Activated CD4-positive, alpha-beta memory T cell treated with anti-CD3 and anti-CD28 coated beads for 36 hours (primary cell): Measurements from ENCODE around the gene BRD8. TPM values are rescaled to one million over a fixed set of nuclear protein-coding genes. Genes with fewer than 3 reads are reported as not detected.

Source experiments
- CTCF ChIA-PET: fragments of 350-600 bp; sonication (Branson Sonifier 250); formaldehyde crosslinking; loops from one replicate; lab custom pipeline; 2021; ENCODE audit warnings: antibody characterized with exemption, inconsistent platforms; lab: Charles Lee
- POLR2A ChIA-PET: fragments of 350-600 bp; sonication (Branson Sonifier 250); formaldehyde crosslinking; loops from one replicate; lab custom pipeline; 2021; ENCODE audit warnings: antibody characterized with exemption; lab: Charles Lee
- DNase-seq: peaks from one replicate; pipeline ENCODE4 v3.0.0-alpha.2; 2020
- H3K27ac Mint-ChIP-seq: one replicate; pipeline ENCODE4 v1.8.0; 2021; ENCODE audit warnings: mixed read lengths
- H3K27me3 Mint-ChIP-seq: one replicate; pipeline ENCODE4 v1.8.0; 2021; ENCODE audit warnings: mixed read lengths
- H3K36me3 Mint-ChIP-seq: one replicate; pipeline ENCODE4 v1.8.0; 2021; ENCODE audit warnings: mixed read lengths
- H3K4me1 Mint-ChIP-seq: one replicate; pipeline ENCODE4 v1.8.0; 2021; ENCODE audit warnings: low read depth, mixed read lengths
- H3K4me3 Mint-ChIP-seq: one replicate; pipeline ENCODE4 v1.8.0; 2021; ENCODE audit warnings: mild to moderate bottlenecking, mixed read lengths
- H3K9me3 Mint-ChIP-seq: one replicate; pipeline ENCODE4 v1.8.0; 2021; ENCODE audit warnings: mixed read lengths
- intact Hi-C: fragments of 100-400 bp; cut with micrococcal nuclease; formaldehyde crosslinking; loops from one replicate; pipeline ENCODE4 v1.15.1; 2023
- total RNA-seq, 2 experiments: library from RNA; stranded (reverse); gene quantifications; one replicate each; pipeline ENCODE4 v1.2.3, GENCODE V29; 2021

Gene BRD8
- total RNA-seq, 2 experiments from 2014 or later = 62.9 to 65.8 TPM

GRCh38 chr5:138129347-138129746 is 49.1 kb downstream of the BRD8 start:
- H3K27ac Mint-ChIP-seq = no peak overlapping the region
- H3K27me3 Mint-ChIP-seq = peaks cover 5% of the 10 kb centered on the region
- CTCF ChIA-PET = interaction anchor here (0.7 to 2.9 kb wide), 5 partner anchors 46 to 728 kb away, joined by 3 to 25 read pairs (median 4); no protein-coding TSS in a partner anchor
- intact Hi-C loops = no loop called here
- peaks cover 2% of the 10 kb centered on the region for H3K4me1 Mint-ChIP-seq
- H3K9me3 Mint-ChIP-seq = no peaks in the 10 kb centered on the region
- no peaks in the 10 kb centered on the region for H3K36me3 Mint-ChIP-seq
- DNase-seq = no peak
- POLR2A ChIA-PET = no interaction called here
- H3K4me3 Mint-ChIP-seq = no peak overlapping the region

GRCh38 chr5:138128334-138128733 is 50.1 kb downstream of the BRD8 start:
- POLR2A ChIA-PET = no interaction called here
- no peak overlapping the region for H3K27ac Mint-ChIP-seq

GRCh38 chr5:138115254-138115653 is 63.2 kb downstream of the BRD8 start:
- no peaks in the 10 kb centered on the region for H3K36me3 Mint-ChIP-seq
- no peaks in the 10 kb centered on the region for H3K9me3 Mint-ChIP-seq
- no peaks in the 10 kb centered on the region for H3K4me1 Mint-ChIP-seq
- POLR2A ChIA-PET = no interaction called here
- no peak overlapping the region for H3K4me3 Mint-ChIP-seq
- intact Hi-C loops = no loop called here
- CTCF ChIA-PET = no interaction called here
- H3K27ac Mint-ChIP-seq = no peak overlapping the region
- no peaks in the 10 kb centered on the region for H3K27me3 Mint-ChIP-seq
- DNase-seq = no peak

More at GRCh38 chr5:138128334-138128733, 50.1 kb downstream of the BRD8 start:
- no peak for DNase-seq
- H3K36me3 Mint-ChIP-seq = no peaks in the 10 kb centered on the region
- peaks cover 2% of the 10 kb centered on the region for H3K4me1 Mint-ChIP-seq
- peaks cover 3% of the 10 kb centered on the region for H3K27me3 Mint-ChIP-seq
- H3K9me3 Mint-ChIP-seq = no peaks in the 10 kb centered on the region
- CTCF ChIA-PET = interaction anchor here (1.0 to 2.9 kb wide), 3 partner anchors 47 to 499 kb away, joined by 3 to 25 read pairs (median 4); no protein-coding TSS in a partner anchor
- H3K4me3 Mint-ChIP-seq = no peak overlapping the region
- intact Hi-C loops = no loop called here

GRCh38 chr5:138111937-138112336 is 66.5 kb downstream of the BRD8 start:
- Mint-ChIP-seq H3K4me1 (no peaks in the 10 kb centered on the region), H3K36me3 (no peaks in the 10 kb centered on the region), H3K4me3 (no peak overlapping the region), H3K9me3 (no peaks in the 10 kb centered on the region), H3K27me3 (no peaks in the 10 kb centered on the region), H3K27ac (no peak overlapping the region)
- intact Hi-C loops = no loop called here
- ChIA-PET POLR2A (no interaction called here), CTCF (no interaction called here)
- DNase-seq = no peak

GRCh38 chr5:138111181-138111580 is 67.2 kb downstream of the BRD8 start:
- intact Hi-C loops = no loop called here
- H3K27ac Mint-ChIP-seq = no peak overlapping the region
- POLR2A ChIA-PET = no interaction called here
- no peak for DNase-seq
- H3K27me3 Mint-ChIP-seq = no peaks in the 10 kb centered on the region
- CTCF ChIA-PET = interaction anchor here (1.6 kb wide), 1 partner anchor 8 kb away, joined by 3 read pairs; no protein-coding TSS in a partner anchor
- no peaks in the 10 kb centered on the region for H3K4me1 Mint-ChIP-seq
- H3K36me3 Mint-ChIP-seq = no peaks in the 10 kb centered on the region
- no peaks in the 10 kb centered on the region for H3K9me3 Mint-ChIP-seq
- no peak overlapping the region for H3K4me3 Mint-ChIP-seq

GRCh38 chr5:138110266-138110963 is 68.0 kb downstream of the BRD8 start:
- ChIA-PET CTCF (interaction anchor here (1.6 kb wide), 1 partner anchor 8 kb away, joined by 3 read pairs; no protein-coding TSS in a partner anchor), POLR2A (no interaction called here)
- no peaks in the 10 kb centered on the region for H3K36me3 Mint-ChIP-seq
- H3K27me3 Mint-ChIP-seq = no peaks in the 10 kb centered on the region
- intact Hi-C loops = no loop called here
- H3K4me1 Mint-ChIP-seq = no peaks in the 10 kb centered on the region
- no peak for DNase-seq
- H3K9me3 Mint-ChIP-seq = no peaks in the 10 kb centered on the region
- H3K4me3 Mint-ChIP-seq = no peak overlapping the region
- H3K27ac Mint-ChIP-seq = no peak overlapping the region

- H3K9me3 Mint-ChIP-seq = no peaks in the 10 kb centered on the region
- no peak overlapping the region for H3K4me3 Mint-ChIP-seq
- ChIA-PET CTCF (interaction anchor here (1.6 kb wide), 1 partner anchor 9 kb away, joined by 3 read pairs; no protein-coding TSS in a partner anchor), POLR2A (no interaction called here)
- intact Hi-C loops = no loop called here
- H3K27me3 Mint-ChIP-seq = no peaks in the 10 kb centered on the region
- no peaks in the 10 kb centered on the region for H3K4me1 Mint-ChIP-seq
- no peak for DNase-seq
- H3K36me3 Mint-ChIP-seq = no peaks in the 10 kb centered on the region
- no peak overlapping the region for H3K27ac Mint-ChIP-seq
These were observed 68.8 kb downstream of the BRD8 start for GRCh38 chr5:138109463-138110265.

- POLR2A ChIA-PET = no interaction called here
- no peaks in the 10 kb centered on the region for H3K4me1 Mint-ChIP-seq
These were observed 71.2 kb downstream of the BRD8 start for GRCh38 chr5:138107213-138107612.

GRCh38 chr5:138105709-138106108 is 72.7 kb downstream of the BRD8 start:
- CTCF ChIA-PET = no interaction called here
- Mint-ChIP-seq H3K27me3 (no peaks in the 10 kb centered on the region), H3K36me3 (no peaks in the 10 kb centered on the region), H3K4me3 (no peak overlapping the region), H3K27ac (no peak overlapping the region), H3K9me3 (no peaks in the 10 kb centered on the region), H3K4me1 (no peaks in the 10 kb centered on the region)
- intact Hi-C loops = no loop called here
- DNase-seq = no peak
- POLR2A ChIA-PET = no interaction called here

More at GRCh38 chr5:138107213-138107612, 71.2 kb downstream of the BRD8 start:
- Mint-ChIP-seq H3K27me3 (no peaks in the 10 kb centered on the region), H3K4me3 (no peak overlapping the region), H3K36me3 (no peaks in the 10 kb centered on the region), H3K9me3 (no peaks in the 10 kb centered on the region), H3K27ac (no peak overlapping the region)
- no peak for DNase-seq
- CTCF ChIA-PET = interaction anchor here (0.7 to 1.2 kb wide), 2 partner anchors 14 to 26 kb away, joined by 3 read pairs; no protein-coding TSS in a partner anchor
- intact Hi-C loops = no loop called here

GRCh38 chr5:138103319-138103637 is 75.2 kb downstream of the BRD8 start:
- Mint-ChIP-seq H3K9me3 (no peaks in the 10 kb centered on the region), H3K27ac (no peak overlapping the region), H3K4me3 (no peak overlapping the region), H3K27me3 (peaks cover 5% of the 10 kb centered on the region), H3K36me3 (no peaks in the 10 kb centered on the region), H3K4me1 (no peaks in the 10 kb centered on the region)
- intact Hi-C loops = no loop called here
- POLR2A ChIA-PET = no interaction called here
- CTCF ChIA-PET = interaction anchor here (0.6 to 1.7 kb wide), 2 partner anchors 26 to 35 kb away, joined by 3 to 6 read pairs; no protein-coding TSS in a partner anchor
- no peak for DNase-seq

GRCh38 chr5:138102454-138103318 is 75.7 kb downstream of the BRD8 start:
- ChIA-PET CTCF (interaction anchor here (0.6 to 1.7 kb wide), 4 partner anchors 25 to 35 kb away, joined by 3 to 6 read pairs (median 4); no protein-coding TSS in a partner anchor), POLR2A (no interaction called here)
- Mint-ChIP-seq H3K4me1 (no peaks in the 10 kb centered on the region), H3K4me3 (no peak overlapping the region), H3K27me3 (peaks cover 5% of the 10 kb centered on the region), H3K36me3 (no peaks in the 10 kb centered on the region), H3K27ac (no peak overlapping the region), H3K9me3 (no peaks in the 10 kb centered on the region)
- no peak for DNase-seq
- intact Hi-C loops = no loop called here
